ENCODE measurements around the gene MADCAM1.

- TF ChIP-seq POLR2A (IDR thresholded peaks at IDR 0.05; ENCODE audit: low read depth, low read length) (no peak), POLR2AphosphoS5 (IDR thresholded peaks at IDR 0.05; ENCODE audit: low read depth, low read length) (no peak), SPI1 (IDR thresholded peaks at IDR 0.05; ENCODE audit: low read depth, low read length) (no peak), TAF1 (IDR thresholded peaks at IDR 0.05; ENCODE audit: low read depth, low read length) (no peak), PAX5 (IDR thresholded peaks at IDR 0.05; ENCODE audit: insufficient read depth, low read length, severe bottlenecking) (no peak), POU2F2 (IDR thresholded peaks at IDR 0.05; ENCODE audit: low read depth, low read length) (no peak)
Observed at GRCh38 chr19:452829-453228, 43.5 kb upstream of the MADCAM1 start.
